Fibroblast of lung (primary cell): ENCODE results near the gene HTRA3. TPM values are rescaled to one million over a fixed set of nuclear protein-coding genes. Genes with fewer than 3 reads are reported as not detected.

Experiments
- DNase-seq, 2 donors: peaks; one replicate each; pipeline versions ENCODE4 v3.0.0 to v3.0.0-alpha.2; 2010; ENCODE audit warnings: low read depth in 2 of 2
- H2AFZ ChIP-seq: 2 replicates; pipeline ENCODE4 v1.5.1; 2012; ENCODE audit warnings: low read length, control low read depth, inconsistent platforms
- H3K27ac ChIP-seq: 2 replicates; pipeline ENCODE4 v1.5.1; 2011; ENCODE audit warnings: low read length, control low read depth; ENCODE audit not compliant: insufficient read depth
- H3K27me3 ChIP-seq: 2 replicates; pipeline ENCODE4 v1.5.1; 2011; ENCODE audit warnings: mild to moderate bottlenecking, low read length; ENCODE audit not compliant: control insufficient read depth, insufficient read depth
- H3K36me3 ChIP-seq: 2 replicates; pipeline ENCODE4 v1.5.1; 2011; ENCODE audit warnings: low read length; ENCODE audit not compliant: control insufficient read depth, insufficient read depth
- H3K4me1 ChIP-seq: 2 replicates; pipeline ENCODE4 v1.5.1; 2011; ENCODE audit warnings: low read length; ENCODE audit not compliant: control insufficient read depth, insufficient read depth; ENCODE audit errors: extremely low read depth
- H3K4me2 ChIP-seq: 2 replicates; pipeline ENCODE4 v1.5.1; 2011; ENCODE audit warnings: low read length, control low read depth; ENCODE audit not compliant: insufficient read depth; ENCODE audit errors: extremely low read depth
- H3K4me3 ChIP-seq, 4 experiments: fragments of 200-600 bp in 1 of 4; sonication (generic) in 1 of 4; replicated peaks in 1 of 4; 2 replicates each; pipeline ENCODE4 v1.5.1; 2011 to 2016; ENCODE audit warnings: low read length in 4 of 4, low read depth in 3 of 4, mild to moderate bottlenecking in 3 of 4, control low read depth in 2 of 4, inconsistent platforms in 1 of 4, mixed read lengths in 1 of 4; ENCODE audit not compliant: insufficient read depth in 1 of 4; ENCODE audit errors: control extremely low read depth in 1 of 4
- H3K79me2 ChIP-seq: 2 replicates; pipeline ENCODE4 v1.5.1; 2012; ENCODE audit warnings: mild to moderate bottlenecking, low read length, inconsistent platforms; ENCODE audit not compliant: control insufficient read depth, insufficient read depth
- H3K9ac ChIP-seq: 2 replicates; pipeline ENCODE4 v1.5.1; 2011; ENCODE audit warnings: mild to moderate bottlenecking, low read length, control low read depth; ENCODE audit not compliant: insufficient read depth
- H3K9me3 ChIP-seq: 2 replicates; pipeline ENCODE4 v1.5.1; 2012; ENCODE audit warnings: low read depth, low read length; ENCODE audit not compliant: control insufficient read depth, insufficient read depth
- H4K20me1 ChIP-seq: 2 replicates; pipeline ENCODE4 v1.5.1; 2011; ENCODE audit warnings: low read length; ENCODE audit not compliant: control insufficient read depth, insufficient read depth; ENCODE audit errors: extremely low read depth
- CTCF ChIP-seq, 2 donors: IDR thresholded peaks in 1 of 2; conservative IDR thresholded peaks in 1 of 2; 1 replicate in 1 of 2; 2 replicates in 1 of 2; pipeline ENCODE4 v1.5.1; 2011 to 2012; ENCODE audit warnings: low read length in 2 of 2, control low read depth in 1 of 2, inconsistent platforms in 1 of 2, low read depth in 1 of 2, mild to moderate bottlenecking in 1 of 2
- EZH2 ChIP-seq: IDR thresholded peaks from 2 replicates; pipeline ENCODE4 v1.5.1; 2012; ENCODE audit warnings: low read length, control low read depth, mild to moderate bottlenecking; ENCODE audit errors: missing control alignments
- polyA plus RNA-seq, 2 donors: library from polyadenylated mRNA; depleted of rRNA in 1 of 2; stranded (reverse) in 1 of 2; unstranded in 1 of 2; fragments of >200 nt; gene quantifications; 2 replicates each; pipeline ENCODE4 v1.2.1, GENCODE V29; 2011 to 2012; ENCODE audit warnings: missing spikeins in 1 of 2
- total RNA-seq: library from RNA; depleted of rRNA; stranded (reverse); fragments of >200 nt; gene quantifications from 2 replicates; pipeline ENCODE4 v1.2.1, GENCODE V29; 2014

Gene HTRA3
- total and polyA plus RNA-seq, 2 donors (not counting 1 experiment from before 2014, with no cell fraction given), result 2.8 to 3.5 TPM

GRCh38 chr4:8260656-8261111 lies 8.9 kb upstream of the HTRA3 start:
- Histone ChIP-seq H3K79me2 (no peaks in the 10 kb centered on the region), H2AFZ (no peak overlapping the region), H3K27me3 (peaks cover 2% of the 10 kb centered on the region), H3K36me3 (no peaks in the 10 kb centered on the region), H3K4me3 (no peak overlapping the region), H3K27ac (peak overlapping the region; percentile 18), H3K4me1 (peaks cover 4% of the 10 kb centered on the region), H4K20me1 (no peaks in the 10 kb centered on the region), H3K4me2 (no peak overlapping the region), H3K9ac (no peak overlapping the region), H3K9me3 (no peaks in the 10 kb centered on the region)
- peak in 1 of 2 donors; percentile 17 for TF ChIP-seq CTCF (conservative IDR thresholded peaks at IDR 0.05 in 1 of 2, IDR thresholded peaks at IDR 0.05 in 1 of 2; ENCODE audit: low read depth in 1 of 2, low read length in 2 of 2)
- no peak for TF ChIP-seq EZH2
- DNase-seq, result peak; percentile 76 to 89

GRCh38 chr4:8261851-8262535 lies 7.6 kb upstream of the HTRA3 start:
- Histone ChIP-seq H3K4me3 (no peak overlapping the region), H4K20me1 (no peaks in the 10 kb centered on the region), H3K4me2 (no peak overlapping the region), H3K4me1 (peaks cover 4% of the 10 kb centered on the region), H3K36me3 (no peaks in the 10 kb centered on the region), H3K27ac (no peak overlapping the region), H3K79me2 (no peaks in the 10 kb centered on the region), H2AFZ (no peak overlapping the region), H3K9ac (no peak overlapping the region), H3K27me3 (peaks cover 2% of the 10 kb centered on the region), H3K9me3 (no peaks in the 10 kb centered on the region)
- DNase-seq, result peak; percentile 44 to 84
- TF ChIP-seq CTCF (conservative IDR thresholded peaks at IDR 0.05 in 1 of 2, IDR thresholded peaks at IDR 0.05 in 1 of 2; ENCODE audit: low read depth in 1 of 2, low read length in 2 of 2) (no peak), EZH2 (no peak)

GRCh38 chr4:8262637-8263322 lies 6.8 kb upstream of the HTRA3 start:
- no peak overlapping the region for H2AFZ ChIP-seq
- H3K36me3 ChIP-seq, result no peaks in the 10 kb centered on the region
- H3K9ac ChIP-seq, result no peak overlapping the region
- H3K27ac ChIP-seq, result no peak overlapping the region
- H3K27me3 ChIP-seq, result peaks cover 2% of the 10 kb centered on the region
- peaks cover 4% of the 10 kb centered on the region for H3K4me1 ChIP-seq
- no peak overlapping the region for H3K4me2 ChIP-seq
- no peak for TF ChIP-seq CTCF (conservative IDR thresholded peaks at IDR 0.05 in 1 of 2, IDR thresholded peaks at IDR 0.05 in 1 of 2; ENCODE audit: low read depth in 1 of 2, low read length in 2 of 2)
- TF ChIP-seq EZH2, result no peak
- H4K20me1 ChIP-seq, result no peaks in the 10 kb centered on the region
- H3K79me2 ChIP-seq, result no peaks in the 10 kb centered on the region
- H3K4me3 ChIP-seq, result no peak overlapping the region
- H3K9me3 ChIP-seq, result no peaks in the 10 kb centered on the region
- no peak for DNase-seq
